Lower leg skin (tissue), 4 donors: ENCODE results near the gene PTPRN2. TPM values are rescaled to one million over a fixed set of nuclear protein-coding genes. Genes with fewer than 3 reads are reported as not detected.

Experiments
- DNase-seq, 2 donors: peaks; one replicate each; pipeline ENCODE4 v3.0.0-alpha.2; 2019; ENCODE audit warnings: low spot score in 2 of 2
- H3K4me3 ChIP-seq: fragments of 200-600 bp; sonication (generic); 2 replicates; pipeline ENCODE4 v1.5.1; 2017; ENCODE audit warnings: mild to moderate bottlenecking, low read depth; ENCODE audit not compliant: poor library complexity, severe bottlenecking
- POLR2A ChIP-seq, 2 donors: fragments of 450-650 bp; IDR thresholded peaks; one replicate each; pipeline ENCODE4 v1.6.1; 2016 to 2017; ENCODE audit warnings: antibody characterized with exemption in 2 of 2, mild to moderate bottlenecking in 1 of 2, moderate library complexity in 1 of 2
- WGBS, 2 donors: methylation state at CpG; one replicate each; pipeline ENCODE4 v1.1.5; 2018; 5-methylcytosine and 5-hydroxymethylcytosine counted together
- intact Hi-C: fragments of 100-400 bp; cut with DNase I; formaldehyde crosslinking; loops from one replicate; pipeline ENCODE4 v1.15.0; 2023; ENCODE audit warnings: low total_unique reads
- total RNA-seq, 4 donors: library from RNA; depleted of rRNA; stranded (reverse); fragments of >200 nt; gene quantifications; one replicate each; pipeline ENCODE4 v1.1.0, GENCODE V29; 2016
- TF ChIP-seq, protein P1 (sequence below), 3 donors: fragments of 450-650 bp; IDR thresholded peaks; one replicate each; pipeline ENCODE4 v1.5.1; 2016; ENCODE audit warnings: antibody characterized with exemption in 3 of 3, mild to moderate bottlenecking in 3 of 3, moderate library complexity in 2 of 3

Gene PTPRN2
- total RNA-seq, 4 donors from 2014 or later, result 0.11 to 1.6 (median 0.92) TPM

DNA sequence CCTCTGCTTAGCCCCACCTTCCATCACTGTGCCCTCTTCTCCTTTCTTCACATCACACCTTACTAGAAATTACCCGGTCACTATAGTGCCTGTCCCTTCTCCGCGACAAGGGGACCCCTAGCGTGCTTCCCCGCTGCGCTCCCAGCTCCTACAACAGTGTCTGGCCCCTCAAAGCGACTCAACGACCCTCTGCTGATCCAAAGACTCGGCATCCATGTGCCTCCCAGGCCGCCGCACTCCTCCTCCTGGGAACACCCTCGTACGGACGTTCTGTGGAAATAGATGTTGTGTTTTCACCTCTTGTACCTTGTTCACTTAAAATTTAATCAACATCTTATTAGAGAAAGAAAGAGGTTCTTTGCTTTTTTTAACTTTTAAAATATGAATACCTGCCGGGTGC lies 787.3 kb downstream of the PTPRN2 start:
- H3K4me3 ChIP-seq, result no peak overlapping the region
- TF ChIP-seq POLR2A (IDR thresholded peaks at IDR 0.05), result no peak
- TF ChIP-seq, protein P1, sequence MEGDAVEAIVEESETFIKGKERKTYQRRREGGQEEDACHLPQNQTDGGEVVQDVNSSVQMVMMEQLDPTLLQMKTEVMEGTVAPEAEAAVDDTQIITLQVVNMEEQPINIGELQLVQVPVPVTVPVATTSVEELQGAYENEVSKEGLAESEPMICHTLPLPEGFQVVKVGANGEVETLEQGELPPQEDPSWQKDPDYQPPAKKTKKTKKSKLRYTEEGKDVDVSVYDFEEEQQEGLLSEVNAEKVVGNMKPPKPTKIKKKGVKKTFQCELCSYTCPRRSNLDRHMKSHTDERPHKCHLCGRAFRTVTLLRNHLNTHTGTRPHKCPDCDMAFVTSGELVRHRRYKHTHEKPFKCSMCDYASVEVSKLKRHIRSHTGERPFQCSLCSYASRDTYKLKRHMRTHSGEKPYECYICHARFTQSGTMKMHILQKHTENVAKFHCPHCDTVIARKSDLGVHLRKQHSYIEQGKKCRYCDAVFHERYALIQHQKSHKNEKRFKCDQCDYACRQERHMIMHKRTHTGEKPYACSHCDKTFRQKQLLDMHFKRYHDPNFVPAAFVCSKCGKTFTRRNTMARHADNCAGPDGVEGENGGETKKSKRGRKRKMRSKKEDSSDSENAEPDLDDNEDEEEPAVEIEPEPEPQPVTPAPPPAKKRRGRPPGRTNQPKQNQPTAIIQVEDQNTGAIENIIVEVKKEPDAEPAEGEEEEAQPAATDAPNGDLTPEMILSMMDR (IDR thresholded peaks at IDR 0.05), result no peak
- no peak for DNase-seq
- intact Hi-C loops, result no loop called here
- WGBS, 2 donors, result 96 to 97% methylated on average over 15 of the region's 15 CpGs

- TF ChIP-seq POLR2A (IDR thresholded peaks at IDR 0.05), result no peak
- TF ChIP-seq, protein P1 (IDR thresholded peaks at IDR 0.05), result no peak
- no peak for DNase-seq
- intact Hi-C loops, result no loop called here
- 87 to 88% methylated on average over 18 to 19 of the region's 19 CpGs for WGBS, 2 donors
- no peak overlapping the region for H3K4me3 ChIP-seq
Measured at GRCh38 chr7:157799076-157799685, 788.4 kb downstream of the PTPRN2 start.

- DNase-seq, result no peak
- intact Hi-C loops, result no loop called here
- 88 to 89% methylated on average over 11 to 12 of the region's 12 CpGs for WGBS, 2 donors
- H3K4me3 ChIP-seq, result no peak overlapping the region
- no peak for TF ChIP-seq POLR2A (IDR thresholded peaks at IDR 0.05)
- TF ChIP-seq, protein P1 (IDR thresholded peaks at IDR 0.05), result no peak
Measured at GRCh38 chr7:157797361-157797760, 790.3 kb downstream of the PTPRN2 start.

- intact Hi-C loops, result no loop called here
- no peak overlapping the region for H3K4me3 ChIP-seq
- no peak for DNase-seq
- TF ChIP-seq POLR2A (IDR thresholded peaks at IDR 0.05), result no peak
- TF ChIP-seq, protein P1 (IDR thresholded peaks at IDR 0.05), result no peak
- 94 to 97% methylated on average over 19 of the region's 19 CpGs for WGBS, 2 donors
Measured at GRCh38 chr7:157796846-157797245, 790.8 kb downstream of the PTPRN2 start.

- no peak overlapping the region for H3K4me3 ChIP-seq
- DNase-seq, result no peak
- WGBS, 2 donors, result 60% methylated on average over 13 of the region's 13 CpGs
- intact Hi-C loops, result no loop called here
- no peak for TF ChIP-seq POLR2A (IDR thresholded peaks at IDR 0.05)
- TF ChIP-seq, protein P1 (IDR thresholded peaks at IDR 0.05), result no peak
Measured at GRCh38 chr7:157795643-157796042, 792.0 kb downstream of the PTPRN2 start.

GRCh38 chr7:157795199-157795598 lies 792.4 kb downstream of the PTPRN2 start:
- WGBS, 2 donors, result 67 to 70% methylated on average over 5 of the region's 5 CpGs
- no peak overlapping the region for H3K4me3 ChIP-seq
- intact Hi-C loops, result no loop called here

More at GRCh38 chr7:157795199-157795598, 792.4 kb downstream of the PTPRN2 start:
- TF ChIP-seq, protein P1 (IDR thresholded peaks at IDR 0.05), result no peak
- DNase-seq, result no peak
